ENCODE results near the gene GPRC5C. TPM values are rescaled to one million over a fixed set of nuclear protein-coding genes. Genes with fewer than 3 reads are reported as not detected.

Gene GPRC5C
- total and polyA plus RNA-seq, 2 of the 8 experiments (the other 6 are each of a cell fraction or from before 2014, with no cell fraction given) = 18.3 to 55.8 TPM

GRCh38 chr17:74484066-74484465, 52.2 kb downstream of the GPRC5C start:
- H3K79me1 ChIP-seq (ENCODE audit: low read depth, low read length) = no peaks in the 10 kb centered on the region
- no peak for FAIRE-seq
- no peak overlapping the region for H2AFZ ChIP-seq (ENCODE audit: low read length)
- H2BK15ac ChIP-seq (ENCODE audit: low read length) = no peak overlapping the region
- no peaks in the 10 kb centered on the region for H4K20me1 ChIP-seq (replicated peaks in 1 of 2; ENCODE audit: control insufficient read depth in 1 of 2, insufficient read depth in 2 of 2, low read length in 2 of 2)
- H3K4me3 ChIP-seq (ENCODE audit: extremely low read depth in 1 of 4, insufficient read depth in 2 of 4, low read depth in 3 of 4, low read length in 4 of 4) = no peak overlapping the region
- no peak overlapping the region for H4K5ac ChIP-seq (ENCODE audit: insufficient read length, low read depth, low read length)
- no peak overlapping the region for H4K91ac ChIP-seq (replicated peaks; ENCODE audit: insufficient read length, low read length)
- H3K9ac ChIP-seq (replicated peaks in 1 of 4; ENCODE audit: extremely low read depth in 1 of 4, low read depth in 3 of 4, low read length in 3 of 4) = no peak overlapping the region
- no peaks in the 10 kb centered on the region for H3K4me1 ChIP-seq (replicated peaks in 1 of 4; ENCODE audit: control insufficient read depth in 3 of 4, insufficient read depth in 4 of 4, low read length in 3 of 4)
- no peak overlapping the region for H2BK20ac ChIP-seq (ENCODE audit: low read length)
- no peak overlapping the region for H3K4ac ChIP-seq (replicated peaks; ENCODE audit: insufficient read length, low read depth, low read length)
- no peaks in the 10 kb centered on the region for H3K36me3 ChIP-seq (ENCODE audit: control insufficient read depth in 2 of 4, insufficient read depth in 4 of 4, low read length in 3 of 4)
- H2AK5ac ChIP-seq (ENCODE audit: low read depth, low read length) = no peak overlapping the region
- H3K9me3 ChIP-seq (ENCODE audit: insufficient read depth in 2 of 2, low read depth in 1 of 2, low read length in 1 of 2) = no peaks in the 10 kb centered on the region; a peak in 1 of 4 replicates
- no peak overlapping the region for H3K56ac ChIP-seq (replicated peaks; ENCODE audit: insufficient read length, low read depth, low read length)
- no peak overlapping the region for H3K14ac ChIP-seq (ENCODE audit: insufficient read length)
- H3K23me2 ChIP-seq (ENCODE audit: low read depth, low read length) = no peaks in the 10 kb centered on the region
- no peak overlapping the region for H4K8ac ChIP-seq (ENCODE audit: extremely low read depth, insufficient read depth, low read length)
- no peak for DNase-seq (ENCODE audit: low read depth in 1 of 2, low spot score in 2 of 2)
- POLR2A ChIA-PET (ENCODE audit: partially characterized antibody) = interaction anchor here (1.2 kb wide), 1 partner anchor 105 kb away, joined by 4 read pairs; no protein-coding TSS in a partner anchor
- H2BK5ac ChIP-seq (ENCODE audit: low read depth, low read length) = no peak overlapping the region
- H3K27ac ChIP-seq (ENCODE audit: low read depth, low read length) = no peak overlapping the region
- no peak overlapping the region for H2BK12ac ChIP-seq (ENCODE audit: low read depth, low read length)
- no peak overlapping the region for H3K4me2 ChIP-seq (ENCODE audit: insufficient read depth in 1 of 2, low read depth in 2 of 2, low read length in 2 of 2)
- no peak overlapping the region for H3K18ac ChIP-seq (ENCODE audit: extremely low read depth, low read length)
- no peaks in the 10 kb centered on the region for H3K79me2 ChIP-seq (ENCODE audit: control insufficient read depth in 1 of 2, insufficient read depth in 2 of 2, low read length in 2 of 2)
- H2BK120ac ChIP-seq (replicated peaks; ENCODE audit: low read depth, low read length) = no peak overlapping the region
- no peak overlapping the region for H3K23ac ChIP-seq (ENCODE audit: insufficient read length)
- H3K27me3 ChIP-seq (replicated peaks in 1 of 4; ENCODE audit: control insufficient read depth in 3 of 4, extremely low read depth in 1 of 4, insufficient read depth in 3 of 4, low read length in 3 of 4) = no peaks in the 10 kb centered on the region
- whole genome bisulfite sequencing, 2 experiments (ENCODE audit: extremely low coverage in 1 of 2, insufficient coverage in 1 of 2, insufficient read length in 1 of 2, insufficient replicate concordance in 2 of 2, low coverage in 1 of 2, low lambda C conversion rate in 2 of 2, missing lambda C conversion rate in 1 of 2) = 90% methylated on average over 9 of the region's 9 CpGs; no CpG with 5 or more reads in 1 of the 2 experiments
- CTCF ChIA-PET (ENCODE audit: partially characterized antibody) = interaction anchor here (0.6 to 6.0 kb wide), 10 partner anchors 9 to 139 kb away, joined by 3 to 29 read pairs (median 6); partner anchors contain the start of genes CD300E and GPR142
- TF ChIP-seq ZNF274 (IDR thresholded peaks at IDR 0.05; ENCODE audit: borderline replicate concordance, extremely low read depth, low read length) = no peak
- TF ChIP-seq RAD21 (IDR thresholded peaks at IDR 0.05 in 1 of 2, conservative IDR thresholded peaks at IDR 0.05 in 1 of 2; ENCODE audit: low read depth in 2 of 2, low read length in 2 of 2) = no peak
- no peak for TF ChIP-seq CTBP2 (IDR thresholded peaks at IDR 0.05; ENCODE audit: borderline replicate concordance, insufficient read depth, insufficient read length, low read length)
- no peak for TF ChIP-seq KDM5A (IDR thresholded peaks at IDR 0.05; ENCODE audit: low read length)
- no peak for TF ChIP-seq JUND (IDR thresholded peaks at IDR 0.05; ENCODE audit: low read length)
- TF ChIP-seq RBBP5 (IDR thresholded peaks at IDR 0.05; ENCODE audit: borderline replicate concordance, low read depth, low read length) = no peak
- TF ChIP-seq CREB1 (IDR thresholded peaks at IDR 0.05) = no peak
- no peak for TF ChIP-seq TBP (IDR thresholded peaks at IDR 0.05; ENCODE audit: low read depth, low read length)
- no peak for TF ChIP-seq ATF3 (IDR thresholded peaks at IDR 0.05; ENCODE audit: insufficient read depth, low read depth, low read length)
- TF ChIP-seq POU5F1 (IDR thresholded peaks at IDR 0.05; ENCODE audit: low read depth, low read length) = no peak
- TF ChIP-seq RNF2 (IDR thresholded peaks at IDR 0.05; ENCODE audit: borderline replicate concordance, low read depth, low read length, missing control alignments, poor library complexity, severe bottlenecking) = no peak
- no peak for TF ChIP-seq EZH2 (IDR thresholded peaks at IDR 0.05; ENCODE audit: low read depth, low read length, severe bottlenecking)
- TF ChIP-seq ASH2L (IDR thresholded peaks at IDR 0.05; ENCODE audit: low read length) = no peak
